Loucy (cell line): Measurements from ENCODE around the gene OR13A1.

Experiments used
- H2AFZ ChIP-seq: fragments of 200-600 bp; sonication (generic); 2 replicates; pipeline ENCODE4 v1.6.0; 2016; ENCODE audit warnings: antibody characterized with exemption, mild to moderate bottlenecking, low read length, moderate library complexity
- H3F3A ChIP-seq: fragments of 200-600 bp; 2 replicates; pipeline ENCODE4 v1.6.0; 2016; ENCODE audit warnings: antibody characterized with exemption, low read depth, mild to moderate bottlenecking
- H3K27me3 ChIP-seq: fragments of 200-600 bp; sonication (generic); 2 replicates; pipeline ENCODE4 v1.6.1; 2014; ENCODE audit warnings: low read length, mild to moderate bottlenecking; ENCODE audit not compliant: insufficient read depth, poor library complexity, severe bottlenecking
- H3K36me3 ChIP-seq: fragments of 200-600 bp; sonication (generic); 2 replicates; pipeline ENCODE4 v1.6.1; 2016; ENCODE audit warnings: low read length; ENCODE audit not compliant: insufficient read depth
- H3K4me1 ChIP-seq: fragments of 200-600 bp; sonication (generic); 2 replicates; pipeline ENCODE4 v1.5.1; 2014; ENCODE audit warnings: low read length, mild to moderate bottlenecking; ENCODE audit not compliant: insufficient read depth, poor library complexity, severe bottlenecking
- H3K4me2 ChIP-seq: fragments of 200-600 bp; sonication (generic); 2 replicates; pipeline ENCODE4 v1.6.0; 2014; ENCODE audit warnings: antibody characterized with exemption, low read length, low read depth, mild to moderate bottlenecking; ENCODE audit not compliant: poor library complexity, severe bottlenecking
- H3K4me3 ChIP-seq: fragments of 200-600 bp; sonication (generic); 2 replicates; pipeline ENCODE4 v1.5.1; 2014; ENCODE audit warnings: low read length, mild to moderate bottlenecking, mixed read lengths; ENCODE audit not compliant: poor library complexity, severe bottlenecking
- H3K79me2 ChIP-seq: fragments of 200-600 bp; sonication (generic); 2 replicates; pipeline ENCODE4 v1.6.1; 2014; ENCODE audit warnings: low read length; ENCODE audit not compliant: insufficient read depth
- H3K9ac ChIP-seq: fragments of 200-600 bp; sonication (generic); 2 replicates; pipeline ENCODE4 v1.6.0; 2014; ENCODE audit warnings: mild to moderate bottlenecking, low read depth, low read length, moderate library complexity; ENCODE audit not compliant: poor library complexity, severe bottlenecking
- H3K9me2 ChIP-seq: fragments of 200-600 bp; sonication (generic); replicated peaks from 2 replicates; pipeline ENCODE4 v1.6.1; 2016; ENCODE audit warnings: low read depth, low read length, mixed read lengths
- H3K9me3 ChIP-seq: fragments of 200-600 bp; sonication (generic); 2 replicates; pipeline ENCODE4 v1.6.1; 2014; ENCODE audit warnings: mild to moderate bottlenecking, antibody characterized with exemption, low read length, low read depth; ENCODE audit not compliant: insufficient read depth
- H4K20me1 ChIP-seq: fragments of 200-600 bp; sonication (generic); 2 replicates; pipeline ENCODE4 v1.6.0; 2014; ENCODE audit warnings: antibody characterized with exemption, low read length, mild to moderate bottlenecking; ENCODE audit not compliant: insufficient read depth, poor library complexity, severe bottlenecking
- CTCF ChIP-seq: fragments of 200-600 bp; sonication (generic); conservative IDR thresholded peaks from 2 replicates; pipeline ENCODE4 v1.5.1; 2014; ENCODE audit warnings: mild to moderate bottlenecking, antibody characterized with exemption, low read length
- EZH2phosphoT487 ChIP-seq: fragments of 200-600 bp; IDR thresholded peaks from 2 replicates; pipeline ENCODE4 v1.6.1; 2018; ENCODE audit warnings: antibody characterized with exemption, mild to moderate bottlenecking, moderate library complexity, borderline replicate concordance

Gene OR13A1

GRCh38 chr10:45282061-45282460, 33.3 kb downstream of the OR13A1 start:
- H3K79me2 ChIP-seq = no peaks in the 10 kb centered on the region
- H4K20me1 ChIP-seq = no peaks in the 10 kb centered on the region
- H2AFZ ChIP-seq = no peak overlapping the region
- no peaks in the 10 kb centered on the region for H3K4me1 ChIP-seq
- TF ChIP-seq CTCF (no peak), EZH2phosphoT487 (no peak)
- no peak overlapping the region for H3K9ac ChIP-seq
- H3K4me3 ChIP-seq = no peak overlapping the region
- no peaks in the 10 kb centered on the region for H3F3A ChIP-seq
- H3K9me3 ChIP-seq = no peaks in the 10 kb centered on the region; the same call in 1 of the 2 replicates
- H3K4me2 ChIP-seq = no peak overlapping the region
- H3K27me3 ChIP-seq = no peaks in the 10 kb centered on the region
- no peaks in the 10 kb centered on the region for H3K36me3 ChIP-seq
- H3K9me2 ChIP-seq = no peaks in the 10 kb centered on the region

- H3K79me2 ChIP-seq = no peaks in the 10 kb centered on the region
- H3K27me3 ChIP-seq = no peaks in the 10 kb centered on the region
- H3K36me3 ChIP-seq = no peaks in the 10 kb centered on the region
- H3F3A ChIP-seq = no peaks in the 10 kb centered on the region
- H3K9me3 ChIP-seq = no peaks in the 10 kb centered on the region; the same call in 1 of the 2 replicates
- H3K9me2 ChIP-seq = no peaks in the 10 kb centered on the region
- no peaks in the 10 kb centered on the region for H4K20me1 ChIP-seq
- H3K4me3 ChIP-seq = no peak overlapping the region
- H3K4me1 ChIP-seq = no peaks in the 10 kb centered on the region
- H3K4me2 ChIP-seq = no peak overlapping the region
- H2AFZ ChIP-seq = no peak overlapping the region
- no peak overlapping the region for H3K9ac ChIP-seq
- TF ChIP-seq CTCF = no peak
- no peak for TF ChIP-seq EZH2phosphoT487
These were observed 35.2 kb downstream of the OR13A1 start for GRCh38 chr10:45280113-45280760.

DNA sequence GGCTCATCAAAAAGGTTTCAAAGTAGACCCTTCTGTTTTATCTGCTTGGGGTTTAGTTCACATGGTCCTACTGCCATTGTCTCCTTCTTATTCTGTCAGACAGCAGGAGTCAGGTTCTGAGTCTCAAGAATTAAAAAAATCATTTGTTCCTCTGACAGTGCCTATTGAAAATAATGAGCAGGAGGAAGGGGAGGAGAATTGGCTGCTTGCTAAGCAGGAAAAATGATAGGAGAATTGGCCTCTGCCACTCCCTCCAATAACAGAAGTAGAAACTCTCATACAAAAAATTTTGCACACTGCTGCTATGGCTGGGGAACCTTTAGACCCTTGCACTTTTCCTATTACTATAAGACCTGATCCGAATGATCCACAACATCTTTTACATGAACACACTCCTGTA, 35.7 kb downstream of the OR13A1 start:
- no peak overlapping the region for H2AFZ ChIP-seq
- no peaks in the 10 kb centered on the region for H3K36me3 ChIP-seq
- no peaks in the 10 kb centered on the region for H3K9me2 ChIP-seq
- H3K4me2 ChIP-seq = no peak overlapping the region
- no peaks in the 10 kb centered on the region for H3K79me2 ChIP-seq
- no peak for TF ChIP-seq EZH2phosphoT487
- TF ChIP-seq CTCF = no peak
- H3K4me3 ChIP-seq = no peak overlapping the region
- H3F3A ChIP-seq = no peaks in the 10 kb centered on the region
- no peaks in the 10 kb centered on the region for H3K4me1 ChIP-seq
- no peak overlapping the region for H3K9ac ChIP-seq
- H3K27me3 ChIP-seq = no peaks in the 10 kb centered on the region
- no peaks in the 10 kb centered on the region for H3K9me3 ChIP-seq
- H4K20me1 ChIP-seq = no peaks in the 10 kb centered on the region
